HEK293 (cell line): ENCODE data around the gene ZDHHC14.

ENCODE experiments used
- BCL11A ChIP-seq: fragments of 450-650 bp; formaldehyde crosslinking; IDR thresholded peaks from 2 replicates; pipeline ENCODE4 v1.5.1; 2016; ENCODE audit warnings: low read depth, missing biosample characterization, missing genetic modification characterization
- CTCF ChIP-seq: fragments of 450-650 bp; formaldehyde crosslinking; IDR thresholded peaks from 2 replicates; pipeline ENCODE4 v1.5.1; 2016; ENCODE audit warnings: missing biosample characterization, missing genetic modification characterization
- MYNN ChIP-seq: fragments of 450-650 bp; formaldehyde crosslinking; IDR thresholded peaks from 2 replicates; pipeline ENCODE4 v1.5.1; 2016; ENCODE audit warnings: missing biosample characterization, missing genetic modification characterization, borderline replicate concordance
- TRIM28 ChIP-seq: IDR thresholded peaks from 2 replicates; pipeline ENCODE4 v1.6.1; 2011; ENCODE audit warnings: low read length, control low read depth, borderline replicate concordance
- ZNF24 ChIP-seq: fragments of 450-650 bp; formaldehyde crosslinking; IDR thresholded peaks from 2 replicates; pipeline ENCODE4 v1.5.1; 2016; ENCODE audit warnings: missing biosample characterization, missing genetic modification characterization
- ZNF639 ChIP-seq: fragments of 450-650 bp; formaldehyde crosslinking; IDR thresholded peaks from 2 replicates; pipeline ENCODE4 v1.5.1; 2016; ENCODE audit warnings: missing biosample characterization, missing genetic modification characterization
- ZNF645 ChIP-seq: fragments of 450-650 bp; formaldehyde crosslinking; IDR thresholded peaks from 2 replicates; pipeline ENCODE4; 2016; ENCODE audit warnings: missing biosample characterization, missing genetic modification characterization
- ZNF654 ChIP-seq: fragments of 450-650 bp; formaldehyde crosslinking; IDR thresholded peaks from 2 replicates; pipeline ENCODE4 v1.5.1; 2016; ENCODE audit warnings: low read depth, missing biosample characterization, missing genetic modification characterization
- ZNF704 ChIP-seq: fragments of 450-650 bp; formaldehyde crosslinking; IDR thresholded peaks from 2 replicates; pipeline ENCODE4 v1.5.1; 2016; ENCODE audit warnings: missing biosample characterization, missing genetic modification characterization
- ZNF747 ChIP-seq: fragments of 450-650 bp; formaldehyde crosslinking; IDR thresholded peaks from 2 replicates; pipeline ENCODE4 v1.5.1; 2016; ENCODE audit warnings: missing biosample characterization, missing genetic modification characterization
- ZSCAN5A ChIP-seq: fragments of 450-650 bp; formaldehyde crosslinking; IDR thresholded peaks from 2 replicates; pipeline ENCODE4 v1.5.1; 2016; ENCODE audit warnings: missing biosample characterization, missing genetic modification characterization

- TF ChIP-seq TRIM28 (no peak), CTCF (no peak), ZNF747 (tag by site-specific recombination) (no peak), ZNF654 (no peak), ZNF24 (tag by site-specific recombination) (no peak), ZNF639 (tag by site-specific recombination) (no peak), BCL11A (tag by site-specific recombination) (no peak), ZNF704 (tag by site-specific recombination) (no peak), MYNN (tag by site-specific recombination) (no peak), ZSCAN5A (no peak), ZNF645 (tag by site-specific recombination) (no peak)
Observed at GRCh38 chr6:157333956-157334355, 47.0 kb upstream of the ZDHHC14 start.
